CD4-positive, alpha-beta T cell treated with Interleukin-15 for 1 hour (primary cell): ENCODE measurements around the gene CCDC78.

Source experiments
- DNase-seq: peaks from one replicate; pipeline ENCODE4 v3.0.0-alpha.2; 2020

CCDC78 gene

GRCh38 chr16:726438-727290, at the start of gene CCDC78, which contains the start of gene HAGHL:
Gene CCDC78 (minus strand): TSS chr16:726443. CDS start chr16:726367, 76 bp downstream.
Gene HAGHL (plus strand): TSS chr16:727106. CDS start chr16:727510, 404 bp downstream.
- DNase-seq: peak; percentile 65

GRCh38 chr16:775236-775796, 49.1 kb upstream of the CCDC78 start:
- no peak for DNase-seq

- no peak for DNase-seq
Observed at GRCh38 chr16:774086-775001, 48.1 kb upstream of the CCDC78 start.

GRCh38 chr16:772959-773358, 46.7 kb upstream of the CCDC78 start:
- DNase-seq: no peak

- DNase-seq: no peak
Observed at GRCh38 chr16:770411-770810, 44.2 kb upstream of the CCDC78 start.

GRCh38 chr16:769934-770333, 43.7 kb upstream of the CCDC78 start:
- DNase-seq: no peak

- no peak for DNase-seq
Observed at GRCh38 chr16:769184-769784, 43.0 kb upstream of the CCDC78 start.

GRCh38 chr16:768428-768827, 42.2 kb upstream of the CCDC78 start:
- DNase-seq: no peak

- no peak for DNase-seq
Observed at GRCh38 chr16:767743-768235, 41.5 kb upstream of the CCDC78 start.

GRCh38 chr16:766820-767640, 40.8 kb upstream of the CCDC78 start:
- DNase-seq: no peak

GRCh38 chr16:766008-766819, 40.0 kb upstream of the CCDC78 start:
- no peak for DNase-seq

GRCh38 chr16:765488-765865, 39.2 kb upstream of the CCDC78 start:
- no peak for DNase-seq

- no peak for DNase-seq
Observed at GRCh38 chr16:764848-765487, 38.7 kb upstream of the CCDC78 start.

- DNase-seq: no peak
Observed at GRCh38 chr16:764184-764750, 38.0 kb upstream of the CCDC78 start.

GRCh38 chr16:763369-764183, 37.3 kb upstream of the CCDC78 start:
- no peak for DNase-seq

- DNase-seq: no peak
Observed at GRCh38 chr16:762595-763268, 36.5 kb upstream of the CCDC78 start.

GRCh38 chr16:761625-762513, 35.6 kb upstream of the CCDC78 start:
- DNase-seq: no peak
